C4-2B (cell line): Measurements from ENCODE around the gene GFPT2.

Experiments used
- CTCF ChIP-seq: fragments of 450-650 bp; conservative IDR thresholded peaks from 2 replicates; pipeline ENCODE4 v1.5.1; 2017; ENCODE audit warnings: mild to moderate bottlenecking
- ZFX ChIP-seq: fragments of 450-650 bp; IDR thresholded peaks from 2 replicates; pipeline ENCODE4 v1.6.1; 2017

DNA sequence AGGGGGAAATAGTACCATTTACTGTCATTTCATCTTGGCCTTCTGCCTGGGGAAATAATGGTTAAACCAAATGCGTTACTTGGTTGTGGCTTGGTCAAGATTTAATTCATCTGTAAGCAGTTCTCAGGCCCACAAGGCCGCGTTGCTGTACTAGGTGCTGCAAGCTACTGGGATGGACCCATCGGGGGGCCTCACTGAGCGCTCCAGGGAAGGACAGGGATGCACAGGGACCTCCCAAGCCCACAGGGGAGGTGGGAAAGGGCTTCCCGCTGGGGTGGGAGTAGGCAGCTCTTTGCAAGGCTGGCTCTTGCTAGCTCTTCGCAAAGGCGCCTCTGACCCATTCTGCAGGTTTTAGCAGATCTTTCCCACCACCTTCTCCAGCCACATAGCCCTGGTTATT is 8.0 kb downstream of the GFPT2 start:
- TF ChIP-seq CTCF: no peak
- TF ChIP-seq ZFX: no peak
